Natural killer cell (primary cell): Measurements from ENCODE around the gene RDX. TPM values are rescaled to one million over a fixed set of nuclear protein-coding genes. Genes with fewer than 3 reads are reported as not detected.

Experiments used
- ATAC-seq, 3 donors: fragments of 150-1000 bp in 2 of 3; fragments of 200-7000 bp in 1 of 3; cut with Tn5 transposase; 1 replicate in 1 of 3; 2 replicates in 2 of 3; pipeline ENCODE4 v1.10.0; 2021; ENCODE audit warnings: mild to moderate bottlenecking in 2 of 3, moderate library complexity in 2 of 3
- DNase-seq, 2 donors: peaks; one replicate each; pipeline versions ENCODE4 v3.0.0 to v3.0.0-alpha.2; 2013 to 2021; ENCODE audit warnings: mixed read lengths in 1 of 2
- H3K27ac ChIP-seq: one replicate; pipeline ENCODE4 v1.5.1; 2013; ENCODE audit warnings: mild to moderate bottlenecking, low read length
- H3K27me3 ChIP-seq: one replicate; pipeline ENCODE4 v1.6.1; 2013; ENCODE audit warnings: low read length; ENCODE audit not compliant: control insufficient read depth, insufficient read depth
- H3K36me3 ChIP-seq: one replicate; pipeline ENCODE4 v1.6.1; 2013; ENCODE audit warnings: low read length; ENCODE audit not compliant: control insufficient read depth, insufficient read depth
- H3K4me1 ChIP-seq: one replicate; pipeline ENCODE4 v1.6.1; 2013; ENCODE audit warnings: low read length; ENCODE audit not compliant: control insufficient read depth, insufficient read depth
- H3K4me3 ChIP-seq: one replicate; pipeline ENCODE4 v1.5.1; 2013; ENCODE audit warnings: low read length
- H3K9me3 ChIP-seq: one replicate; pipeline ENCODE4 v1.6.1; 2013; ENCODE audit warnings: low read length; ENCODE audit not compliant: control insufficient read depth, insufficient read depth
- H3K27ac Mint-ChIP-seq, 2 donors: one replicate each; pipeline ENCODE4 v1.8.0; 2022; ENCODE audit warnings: mild to moderate bottlenecking in 2 of 2, mixed read lengths in 2 of 2, moderate library complexity in 1 of 2
- H3K27me3 Mint-ChIP-seq, 2 donors: one replicate each; pipeline ENCODE4 v1.8.0; 2022; ENCODE audit warnings: low read depth in 2 of 2, mixed read lengths in 2 of 2
- H3K36me3 Mint-ChIP-seq: one replicate; pipeline ENCODE4 v1.8.0; 2022; ENCODE audit warnings: mixed read lengths
- H3K4me1 Mint-ChIP-seq, 2 donors: one replicate each; pipeline ENCODE4 v1.8.0; 2022; ENCODE audit warnings: mixed read lengths in 2 of 2
- H3K4me3 Mint-ChIP-seq: one replicate; pipeline ENCODE4 v1.8.0; 2022; ENCODE audit warnings: mild to moderate bottlenecking, moderate library complexity, mixed read lengths
- H3K9me3 Mint-ChIP-seq, 2 donors: one replicate each; pipeline ENCODE4 v1.8.0; 2022; ENCODE audit warnings: mixed read lengths in 2 of 2
- WGBS: methylation state at CpG from one replicate; pipeline ENCODE4 v1.1.7; 2013; ENCODE audit warnings: missing lambda C conversion rate; ENCODE audit not compliant: insufficient coverage; 5-methylcytosine and 5-hydroxymethylcytosine counted together
- intact Hi-C: fragments of 100-400 bp; cut with micrococcal nuclease; formaldehyde crosslinking; loops from one replicate; pipeline ENCODE4 v1.14.2; 2022
- total RNA-seq, 4 donors: library from RNA; stranded (reverse); fragments of 120-200 nt in 1 of 4; gene quantifications; one replicate each; pipeline versions ENCODE4 v1.2.3 to v1.2.4, GENCODE V29; 2013 to 2022
- TF ChIP-seq, protein P1 (sequence below): fragments of 200-600 bp; IDR thresholded peaks from one replicate; pipeline ENCODE4 v1.8.0; 2022; ENCODE audit warnings: antibody characterized with exemption

RDX gene
- total RNA-seq, 3 donors from 2014 or later (not counting 1 experiment from before 2014, with no cell fraction given) = 22.6 to 31.1 (median 25.9) TPM

DNA sequence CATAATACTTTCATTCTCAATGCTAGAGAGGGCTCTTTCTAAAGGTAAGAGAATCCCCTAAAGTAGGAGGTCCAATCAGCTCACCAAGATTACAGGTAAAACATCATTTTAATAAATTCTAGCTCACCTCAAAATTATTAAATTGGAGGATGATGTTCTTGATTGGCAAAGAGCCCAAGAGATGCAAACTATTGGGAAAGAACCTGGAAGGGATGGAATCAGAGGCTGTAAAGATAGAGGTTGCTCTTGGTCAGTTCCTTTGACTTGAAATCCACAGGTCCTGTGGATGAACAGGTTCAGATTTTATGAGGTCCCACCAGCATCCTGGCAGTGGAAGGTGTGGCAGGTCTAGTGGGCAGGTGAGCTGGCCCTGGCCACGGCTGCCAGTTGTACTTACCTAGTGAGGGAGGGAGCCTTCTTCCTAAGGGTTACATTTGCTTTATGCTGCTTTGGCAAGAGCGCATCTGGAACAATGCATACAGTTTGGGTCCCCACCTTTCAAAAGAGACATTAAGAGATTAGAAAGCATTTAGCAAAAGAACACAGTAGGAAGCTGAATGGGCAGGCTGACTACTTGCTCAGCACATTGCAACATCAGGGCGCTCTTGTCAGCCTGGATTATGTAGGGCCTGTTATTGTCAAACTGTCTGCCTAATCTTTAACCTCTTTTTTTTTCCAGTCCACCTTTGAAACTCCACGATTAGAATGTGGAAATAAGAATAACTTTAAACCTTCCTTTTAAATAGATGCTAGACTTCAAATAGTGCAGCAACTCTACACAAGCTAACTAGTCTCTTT is 97.0 kb downstream of the RDX start:
- Mint-ChIP-seq H3K9me3 (no peaks in the 10 kb centered on the region), H3K27me3 (peaks cover 0 to 2% of the 10 kb centered on the region in 2 donors), H3K4me3 (no peak overlapping the region), H3K27ac (no peak overlapping the region), H3K4me1 (no peaks in the 10 kb centered on the region), H3K36me3 (no peaks in the 10 kb centered on the region)
- H3K27ac ChIP-seq = no peak overlapping the region
- intact Hi-C loops = no loop called here
- WGBS = 87% methylated on average over 3 of the region's 4 CpGs
- no peaks in the 10 kb centered on the region for H3K9me3 ChIP-seq
- DNase-seq (no peak), ATAC-seq (no peak)
- no peak overlapping the region for H3K4me3 ChIP-seq
- H3K27me3 ChIP-seq = no peaks in the 10 kb centered on the region
- TF ChIP-seq, protein P1, sequence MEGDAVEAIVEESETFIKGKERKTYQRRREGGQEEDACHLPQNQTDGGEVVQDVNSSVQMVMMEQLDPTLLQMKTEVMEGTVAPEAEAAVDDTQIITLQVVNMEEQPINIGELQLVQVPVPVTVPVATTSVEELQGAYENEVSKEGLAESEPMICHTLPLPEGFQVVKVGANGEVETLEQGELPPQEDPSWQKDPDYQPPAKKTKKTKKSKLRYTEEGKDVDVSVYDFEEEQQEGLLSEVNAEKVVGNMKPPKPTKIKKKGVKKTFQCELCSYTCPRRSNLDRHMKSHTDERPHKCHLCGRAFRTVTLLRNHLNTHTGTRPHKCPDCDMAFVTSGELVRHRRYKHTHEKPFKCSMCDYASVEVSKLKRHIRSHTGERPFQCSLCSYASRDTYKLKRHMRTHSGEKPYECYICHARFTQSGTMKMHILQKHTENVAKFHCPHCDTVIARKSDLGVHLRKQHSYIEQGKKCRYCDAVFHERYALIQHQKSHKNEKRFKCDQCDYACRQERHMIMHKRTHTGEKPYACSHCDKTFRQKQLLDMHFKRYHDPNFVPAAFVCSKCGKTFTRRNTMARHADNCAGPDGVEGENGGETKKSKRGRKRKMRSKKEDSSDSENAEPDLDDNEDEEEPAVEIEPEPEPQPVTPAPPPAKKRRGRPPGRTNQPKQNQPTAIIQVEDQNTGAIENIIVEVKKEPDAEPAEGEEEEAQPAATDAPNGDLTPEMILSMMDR = no peak
- H3K4me1 ChIP-seq = no peaks in the 10 kb centered on the region
- H3K36me3 ChIP-seq = no peaks in the 10 kb centered on the region

DNA sequence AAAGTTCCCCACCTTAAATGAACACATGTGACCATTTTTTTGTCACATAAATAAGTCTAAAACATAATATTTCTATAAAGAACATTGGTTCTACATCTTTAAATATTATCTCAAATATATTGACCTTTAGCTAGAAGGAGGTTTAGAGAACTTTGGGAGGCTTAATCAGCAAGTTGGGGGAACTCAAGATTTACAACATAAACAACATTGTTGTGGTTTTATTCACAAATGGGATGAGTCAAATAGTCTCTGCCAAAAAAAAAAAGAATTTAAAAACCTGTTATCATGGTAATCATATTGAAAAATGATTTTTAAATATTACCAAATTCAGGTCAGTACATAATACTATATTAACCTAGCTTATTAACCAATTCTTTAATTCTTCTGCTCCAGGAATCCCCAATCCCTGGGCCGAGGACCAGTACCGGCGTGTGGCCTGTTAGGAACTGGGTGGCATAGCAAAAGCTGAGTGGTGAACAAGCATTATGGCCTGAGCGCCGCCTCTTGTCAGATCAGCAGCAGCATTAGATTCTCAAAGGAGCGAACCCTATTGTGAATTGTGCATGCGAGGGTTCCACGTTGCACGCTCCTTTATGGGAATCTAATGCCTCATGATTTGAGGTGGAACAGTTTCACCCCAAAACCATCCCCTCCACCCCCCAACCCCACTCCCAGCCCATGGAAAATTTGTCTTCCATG is 98.2 kb downstream of the RDX start:
- Mint-ChIP-seq H3K27ac (no peak overlapping the region), H3K36me3 (no peaks in the 10 kb centered on the region), H3K27me3 (peaks cover 0 to 5% of the 10 kb centered on the region in 2 donors), H3K9me3 (no peaks in the 10 kb centered on the region), H3K4me3 (no peak overlapping the region), H3K4me1 (no peaks in the 10 kb centered on the region)
- no peaks in the 10 kb centered on the region for H3K4me1 ChIP-seq
- no peaks in the 10 kb centered on the region for H3K36me3 ChIP-seq
- TF ChIP-seq, protein P1 = no peak
- H3K27me3 ChIP-seq = no peaks in the 10 kb centered on the region
- 97% methylated on average over 9 of the region's 9 CpGs for WGBS
- no peak overlapping the region for H3K4me3 ChIP-seq
- H3K27ac ChIP-seq = no peak overlapping the region
- ATAC-seq = no peak
- no peaks in the 10 kb centered on the region for H3K9me3 ChIP-seq
- DNase-seq = no peak
- intact Hi-C loops = no loop called here

DNA sequence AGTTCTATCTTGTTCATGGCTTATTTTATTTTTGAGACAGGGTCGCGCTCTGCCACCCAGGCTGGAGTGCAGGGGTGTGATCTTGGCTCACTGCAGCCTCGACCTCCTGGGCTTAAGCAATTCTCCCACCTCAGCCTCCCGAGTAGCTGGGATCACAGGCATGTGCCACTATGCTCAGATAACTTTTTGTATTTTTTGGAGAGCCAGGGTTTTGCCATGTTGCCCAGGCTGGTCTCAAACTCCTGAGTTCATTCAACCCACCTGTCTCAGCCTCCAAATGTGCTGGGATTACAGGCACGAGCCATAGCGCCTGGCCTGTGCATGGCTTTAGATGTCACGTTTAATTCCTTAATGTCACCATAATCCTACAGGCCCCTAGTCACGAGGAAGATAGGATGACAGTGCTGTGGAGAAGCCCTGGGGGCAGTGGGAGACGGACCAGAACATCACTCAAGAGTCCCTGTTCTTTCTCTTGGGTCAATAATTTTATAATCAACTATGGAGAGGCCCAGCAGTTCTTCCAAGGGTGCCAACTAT is 99.5 kb downstream of the RDX start:
- H3K4me3 ChIP-seq = no peak overlapping the region
- no peaks in the 10 kb centered on the region for H3K36me3 ChIP-seq
- peaks cover 0 to 8% of the 10 kb centered on the region in 2 donors for H3K27me3 Mint-ChIP-seq
- H3K9me3 Mint-ChIP-seq = no peaks in the 10 kb centered on the region
- H3K27me3 ChIP-seq = no peaks in the 10 kb centered on the region
- no peaks in the 10 kb centered on the region for H3K9me3 ChIP-seq
- no peak overlapping the region for H3K4me3 Mint-ChIP-seq
- TF ChIP-seq, protein P1 = no peak
- intact Hi-C loops = no loop called here
- H3K4me1 ChIP-seq = no peaks in the 10 kb centered on the region
- H3K4me1 Mint-ChIP-seq = peaks cover 7 to 8% of the 10 kb centered on the region in 2 donors
- H3K36me3 Mint-ChIP-seq = no peaks in the 10 kb centered on the region
- ATAC-seq (no peak), DNase-seq (no peak)
- H3K27ac Mint-ChIP-seq = no peak overlapping the region
- H3K27ac ChIP-seq = no peak overlapping the region
- 87% methylated on average over 9 of the region's 9 CpGs for WGBS
